NCI-H2029 (cell line): Measurements from ENCODE around the gene GPX8.

Source experiments
- DNase-seq: peaks from one replicate; lab custom pipeline; 2025; lab: John Stamatoyannopoulos, UW

Gene GPX8

GRCh38 chr5:55172937-55173686, 13.1 kb downstream of the GPX8 start, which contains the start of gene CDC20B:
Gene CDC20B (minus strand): TSS chr5:55173177. CDS start chr5:55173000, 177 bp downstream.
- DNase-seq, result peak; percentile 43

GRCh38 chr5:55173687-55174230, 13.8 kb downstream of the GPX8 start:
- no peak for DNase-seq

GRCh38 chr5:55175781-55176175, 15.8 kb downstream of the GPX8 start:
- no peak for DNase-seq

GRCh38 chr5:55176176-55176818, 16.3 kb downstream of the GPX8 start:
- peak; percentile 13 for DNase-seq

- DNase-seq, result no peak
Measured at GRCh38 chr5:55177078-55177477, 17.1 kb downstream of the GPX8 start.

- no peak for DNase-seq
Measured at GRCh38 chr5:55180016-55180415, 20.0 kb downstream of the GPX8 start.

- DNase-seq, result peak; percentile 61
Measured at GRCh38 chr5:55187370-55187769, 27.4 kb downstream of the GPX8 start.

- DNase-seq, result peak; percentile 22
Measured at GRCh38 chr5:55188656-55189540, 28.9 kb downstream of the GPX8 start.

GRCh38 chr5:55191165-55191564, 31.2 kb downstream of the GPX8 start:
- DNase-seq, result no peak

- peak; percentile 35 for DNase-seq
Measured at GRCh38 chr5:55205001-55205400, 45.0 kb downstream of the GPX8 start.

- no peak for DNase-seq
Measured at GRCh38 chr5:55211184-55211874, 51.4 kb downstream of the GPX8 start.
